HG03342 (cell line): ENCODE measurements around the gene KANK2.
"Not testable (repeated sequence)": the region's sequence is repeated elsewhere in the genome, so short reads cannot be mapped to it uniquely, and the experiment has no call there.

Experiments
- ATAC-seq: cut with Tn5 transposase; IDR thresholded peaks from one replicate; pipeline ENCODE4 v1.9.1; 2021; ENCODE audit warnings: mild to moderate bottlenecking, moderate library complexity; ENCODE audit not compliant: unreplicated experiment

The KANK2 gene

DNA sequence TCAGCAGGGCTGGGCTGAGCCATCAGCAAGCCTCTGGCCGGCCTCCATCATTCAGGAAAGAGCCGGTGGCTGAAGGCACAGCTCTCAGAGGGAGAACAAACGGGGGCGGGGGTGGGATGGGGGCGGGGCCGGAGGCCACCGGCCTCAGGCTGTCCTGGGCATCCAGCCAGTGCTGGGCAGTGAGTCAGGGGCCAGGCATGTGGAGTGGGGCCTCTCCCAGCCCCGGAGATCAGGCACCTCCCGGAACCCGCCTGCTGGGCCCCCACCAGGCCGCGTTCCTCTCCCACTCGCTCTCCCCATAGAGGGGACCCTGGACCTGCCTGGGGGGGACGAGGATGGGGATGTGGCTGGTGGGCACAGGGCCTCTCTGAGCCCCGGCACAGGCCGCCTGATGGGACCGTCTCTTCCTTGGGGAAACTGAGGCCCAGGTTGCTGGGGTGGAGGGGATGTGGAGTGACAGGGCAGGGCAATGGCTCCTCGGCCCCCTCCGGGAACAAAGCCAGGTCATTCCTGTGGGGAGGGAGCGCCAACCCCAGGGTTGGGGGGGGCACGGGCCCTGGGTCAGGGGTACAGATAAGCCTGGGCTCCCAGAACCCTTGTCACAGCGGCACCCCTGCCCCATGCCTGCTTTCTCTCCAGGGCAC lies 54.7 kb downstream of the KANK2 start:
- ATAC-seq: no peak

DNA sequence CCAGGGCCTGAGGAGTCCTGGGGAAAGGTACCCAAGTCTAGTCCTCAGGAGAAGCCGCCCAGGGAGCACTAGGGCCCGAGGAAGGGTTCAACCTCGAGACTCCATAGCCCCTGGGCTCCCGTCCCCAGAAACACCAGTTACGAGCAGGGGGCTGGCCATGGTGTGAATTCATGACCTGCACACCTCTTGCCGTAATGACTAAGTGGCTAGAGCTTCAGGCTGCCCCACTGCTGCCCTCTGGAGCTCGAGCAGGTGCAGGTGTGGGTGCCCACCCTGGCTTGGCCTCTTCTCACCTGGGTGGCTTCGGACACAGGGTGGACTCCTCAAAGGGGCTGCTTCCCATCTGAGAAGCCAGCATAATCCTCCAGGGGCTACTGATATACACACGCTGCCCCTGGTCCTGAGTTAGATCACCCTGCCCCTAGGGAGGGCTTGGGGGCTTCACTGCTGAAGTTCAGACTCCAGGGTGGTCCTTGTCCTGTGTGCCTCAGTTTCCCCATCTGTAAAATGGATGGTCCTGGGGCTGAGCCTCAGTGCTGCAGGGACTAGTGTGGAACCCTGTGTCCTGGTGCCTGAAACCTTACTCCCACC lies 55.3 kb downstream of the KANK2 start:
- ATAC-seq: no peak

DNA sequence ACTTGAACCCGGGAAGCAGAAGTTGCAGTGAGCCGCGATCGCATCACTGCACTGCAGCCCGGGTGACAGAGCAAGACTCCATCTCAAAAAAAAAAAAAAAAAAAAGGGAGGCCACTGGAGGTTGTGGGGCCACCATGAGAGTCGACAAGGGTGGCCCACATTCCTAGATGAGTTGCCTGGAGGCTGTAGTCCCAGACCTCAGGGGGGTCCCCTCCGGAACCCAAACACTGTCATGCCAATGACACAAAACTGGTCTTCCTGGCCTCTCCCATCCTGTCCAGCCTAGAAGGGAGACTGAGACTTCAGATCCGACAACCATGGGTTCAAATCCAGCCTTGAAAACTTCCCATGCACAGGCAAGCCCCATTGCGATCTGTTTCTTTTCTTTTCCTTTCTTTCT lies 56.4 kb downstream of the KANK2 start:
- no peak for ATAC-seq

DNA sequence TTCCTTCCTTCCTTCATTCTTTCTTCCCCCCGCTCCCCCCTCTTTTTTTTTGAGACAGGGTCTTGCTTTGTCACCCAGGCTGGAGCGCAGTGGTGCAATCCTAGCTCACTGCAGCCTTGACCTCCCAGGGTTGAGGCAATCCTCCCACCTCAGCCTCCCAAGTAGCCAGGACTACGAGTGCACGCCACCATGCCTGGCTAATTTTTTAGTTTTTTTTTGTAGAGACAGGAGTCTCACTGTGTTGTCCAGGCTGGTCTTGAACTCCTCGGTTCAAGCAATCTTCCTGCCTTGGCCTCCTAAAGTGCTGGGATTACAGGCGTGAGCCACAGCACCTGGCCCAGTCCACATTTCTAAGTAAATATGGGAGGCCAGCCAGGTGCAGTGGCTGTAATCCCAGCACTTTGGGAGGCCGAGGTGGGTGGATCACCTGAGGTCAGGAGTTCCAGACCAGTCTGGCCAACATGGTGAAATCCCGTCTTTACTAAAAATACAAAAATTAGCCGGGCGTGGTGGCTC lies 57.3 kb downstream of the KANK2 start:
- not testable (repeated sequence) for ATAC-seq

DNA sequence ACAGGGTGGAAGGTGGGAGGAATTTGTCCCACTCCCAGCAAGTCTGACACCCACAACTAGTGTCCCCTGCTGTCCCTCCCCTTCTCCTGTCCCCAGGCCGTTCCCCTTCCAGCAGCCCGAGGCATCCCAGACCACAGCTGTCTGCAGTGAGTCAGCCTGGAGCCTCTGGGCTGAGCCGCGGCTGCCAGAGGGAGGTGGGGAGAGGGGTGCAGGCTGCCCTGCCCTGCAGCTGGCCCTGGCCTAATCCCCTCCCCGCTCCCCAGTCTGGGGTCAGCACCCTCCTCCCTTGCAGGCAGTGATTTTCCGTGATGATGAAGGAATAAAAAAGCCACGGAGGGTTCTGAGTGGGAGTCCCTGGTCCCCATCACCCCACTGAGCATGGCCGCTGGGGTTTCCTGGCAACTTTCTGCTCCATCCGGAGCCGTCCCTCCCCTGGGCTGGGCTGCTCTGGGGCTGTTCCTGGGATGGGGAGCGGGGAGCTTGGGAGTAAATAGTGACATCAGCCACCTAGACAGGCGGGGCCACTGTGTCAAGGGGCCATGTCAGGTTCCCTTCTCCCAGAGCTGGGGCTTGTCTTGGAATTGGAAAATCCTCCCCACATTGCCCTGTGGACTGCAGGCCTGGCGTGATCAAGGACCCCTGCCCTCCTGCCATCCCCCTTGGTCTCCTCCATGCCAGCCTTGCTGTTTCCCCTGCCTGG lies 58.6 kb downstream of the KANK2 start:
- ATAC-seq: no peak

DNA sequence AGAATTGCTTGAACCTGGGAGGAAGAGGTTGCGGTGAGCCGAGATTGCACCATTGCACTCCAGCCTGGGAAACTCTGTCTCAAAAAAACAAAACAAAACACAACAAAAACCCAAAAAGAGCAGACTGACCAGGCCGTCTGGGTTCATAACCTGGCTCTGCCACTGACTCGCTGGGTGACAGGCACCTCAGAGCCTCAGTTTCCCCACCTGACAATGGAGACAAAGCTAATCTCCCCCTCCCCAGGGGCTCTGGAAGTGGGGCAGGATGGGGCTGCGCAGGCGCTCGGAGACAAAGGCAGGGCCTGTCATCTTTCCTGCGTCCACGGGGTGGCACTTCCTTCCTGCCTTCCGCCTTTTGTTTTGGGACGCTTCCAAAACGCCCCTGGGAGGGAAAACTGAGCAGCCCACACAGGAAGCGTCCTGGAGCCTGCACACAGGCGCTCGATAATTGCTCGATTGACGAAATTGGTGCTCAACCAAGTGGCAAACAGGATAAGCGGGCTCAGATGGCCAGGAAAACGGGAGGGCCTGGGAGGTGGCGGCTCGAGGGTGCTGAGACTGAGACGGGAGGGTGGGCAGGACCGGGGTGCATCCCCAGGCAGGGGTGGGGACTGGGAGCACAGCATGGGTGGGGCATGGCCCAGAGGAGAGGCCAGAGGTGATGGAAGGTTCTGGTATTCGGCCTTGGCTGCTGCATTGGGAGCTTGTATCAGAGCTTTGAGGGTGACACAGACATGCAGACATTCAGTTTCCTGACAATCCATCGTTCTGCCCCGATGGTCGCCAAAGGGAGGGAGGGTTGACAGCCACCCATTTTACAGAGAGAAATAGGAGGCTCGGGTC lies 59.6 kb downstream of the KANK2 start:
- no peak for ATAC-seq

DNA sequence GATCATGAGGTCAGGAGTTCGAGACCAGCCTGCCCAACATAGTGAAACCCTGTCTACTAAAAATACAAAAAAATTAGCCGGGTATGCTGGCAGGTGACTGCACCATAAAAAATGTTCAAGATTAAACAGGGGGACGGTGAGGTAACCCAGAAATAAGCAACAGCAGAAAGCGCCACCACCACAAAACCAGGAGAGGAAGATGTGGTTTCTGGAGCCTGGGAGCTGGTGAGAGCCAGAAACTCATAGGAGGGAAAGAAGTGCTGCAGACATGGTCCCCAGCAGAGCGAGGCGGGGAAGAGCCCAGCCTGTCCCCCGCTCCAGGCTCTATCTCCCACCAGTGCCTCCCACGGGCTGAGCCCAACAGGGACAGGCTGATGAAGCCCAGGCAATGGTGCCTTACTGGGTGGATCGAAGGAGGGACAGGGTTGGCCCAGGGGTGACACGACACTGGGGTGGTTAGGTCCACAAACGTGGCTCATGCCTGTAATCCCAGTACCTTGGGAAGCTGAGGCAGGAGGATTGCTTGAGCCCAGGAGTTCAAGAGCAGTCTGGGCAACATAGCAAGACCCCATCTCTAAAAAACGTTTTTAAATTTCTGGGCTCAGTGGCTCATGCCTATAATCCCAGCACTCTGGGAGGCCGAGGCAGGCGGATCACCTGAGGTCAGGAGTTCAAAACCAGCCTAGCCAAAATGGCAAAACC lies 60.8 kb downstream of the KANK2 start:
- ATAC-seq: no peak

DNA sequence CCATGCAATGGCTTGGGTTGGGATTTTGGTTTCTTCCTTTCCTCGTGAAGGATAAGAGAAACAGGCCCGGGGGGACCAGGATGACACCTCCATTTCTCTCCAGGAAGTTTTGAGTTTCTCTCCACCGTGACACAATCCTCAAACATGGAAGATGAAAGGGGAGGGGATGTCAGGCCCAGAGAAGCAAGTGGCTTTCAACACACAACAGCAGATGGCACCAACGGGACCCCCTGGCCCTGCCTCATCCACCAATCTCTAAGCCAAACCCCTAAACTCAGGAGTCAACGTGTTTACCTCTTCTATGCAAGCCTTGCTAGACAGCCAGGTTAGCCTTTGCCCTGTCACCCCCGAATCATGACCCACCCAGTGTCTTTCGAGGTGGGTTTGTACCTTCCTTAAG lies 65.9 kb downstream of the KANK2 start:
- no peak for ATAC-seq

DNA sequence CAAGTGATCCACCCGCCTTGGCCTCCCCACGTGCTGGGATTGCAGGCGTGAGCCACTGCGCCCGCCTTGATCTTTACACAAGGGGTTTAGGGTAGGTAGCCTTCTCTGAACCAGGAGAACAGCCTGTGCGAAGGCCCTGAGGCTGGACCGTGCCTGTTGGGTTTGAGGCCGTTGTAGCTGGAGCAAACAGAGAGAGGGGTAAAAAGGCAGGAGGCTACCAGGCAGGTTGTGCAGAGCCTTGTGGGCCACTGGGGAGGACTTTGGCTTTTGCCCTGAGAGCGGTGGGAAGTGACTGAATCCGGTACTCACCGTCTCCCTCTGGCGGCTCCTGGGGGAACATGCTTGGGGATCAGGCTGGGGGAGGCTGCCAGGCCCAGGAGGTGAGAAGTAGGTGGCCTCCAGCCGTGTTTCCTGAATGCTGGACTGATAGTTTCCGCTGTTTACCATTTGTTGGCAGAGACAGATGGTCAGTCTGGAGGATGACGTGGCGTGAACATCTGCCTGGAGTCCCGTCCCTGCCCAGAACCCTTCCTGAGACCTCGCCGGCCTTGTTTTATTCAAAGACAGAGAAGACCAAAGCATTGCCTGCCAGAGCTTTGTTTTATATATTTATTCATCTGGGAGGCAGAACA lies 66.4 kb downstream of the KANK2 start:
- no peak for ATAC-seq

DNA sequence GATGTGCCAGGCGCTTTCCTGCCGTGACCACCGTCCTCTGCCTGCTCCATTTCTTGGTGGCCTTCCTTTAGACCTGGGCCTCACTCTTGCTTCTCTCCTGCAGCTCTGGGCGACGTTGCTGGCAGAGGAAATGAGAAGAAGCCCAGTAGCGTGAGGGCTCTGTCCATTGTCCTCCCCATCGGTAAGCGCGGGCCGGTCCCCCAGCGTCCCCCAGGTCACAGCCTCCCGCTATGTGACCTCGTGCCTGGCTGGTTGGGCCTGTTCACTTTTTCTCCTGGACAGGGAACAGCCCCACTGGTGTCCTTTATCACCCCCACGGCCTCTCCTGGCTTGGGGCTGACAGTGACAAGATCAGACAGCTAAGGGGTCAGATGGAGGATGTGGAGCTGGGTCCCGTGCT lies 69.4 kb downstream of the KANK2 start:
- ATAC-seq: no peak

DNA sequence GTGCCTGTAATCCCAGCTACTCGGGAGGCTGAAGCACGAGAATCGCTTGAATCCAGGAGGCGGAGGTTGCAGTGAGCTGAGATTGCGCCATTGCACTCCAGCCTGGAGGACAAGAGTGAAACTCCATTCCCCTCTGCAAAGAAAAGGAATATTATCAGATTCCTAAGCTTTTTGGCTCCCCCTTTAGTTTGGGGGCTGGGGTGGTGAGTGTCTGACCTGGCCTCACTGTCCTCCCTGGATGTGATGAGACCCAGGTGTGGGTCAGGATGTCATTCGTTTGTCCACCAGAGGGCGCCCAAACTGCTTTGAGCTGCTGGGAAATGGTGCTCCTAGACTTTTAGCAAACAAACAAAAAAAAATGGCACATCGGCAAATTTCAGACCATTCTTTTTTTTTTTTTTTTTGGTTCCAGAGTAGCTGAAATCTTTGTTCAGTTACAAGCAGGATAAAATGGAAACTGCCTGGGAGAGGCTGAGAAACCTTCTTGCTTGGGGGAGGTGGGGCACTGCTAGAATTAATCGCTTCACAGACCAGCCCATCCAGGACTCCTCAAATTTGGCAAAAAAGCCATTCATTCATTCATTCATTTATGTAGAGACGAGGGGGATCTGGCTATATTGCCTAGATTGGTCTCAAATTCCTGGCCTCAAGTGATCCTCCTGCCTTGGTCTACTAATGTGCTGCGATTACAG lies 71.2 kb downstream of the KANK2 start:
- no peak for ATAC-seq

DNA sequence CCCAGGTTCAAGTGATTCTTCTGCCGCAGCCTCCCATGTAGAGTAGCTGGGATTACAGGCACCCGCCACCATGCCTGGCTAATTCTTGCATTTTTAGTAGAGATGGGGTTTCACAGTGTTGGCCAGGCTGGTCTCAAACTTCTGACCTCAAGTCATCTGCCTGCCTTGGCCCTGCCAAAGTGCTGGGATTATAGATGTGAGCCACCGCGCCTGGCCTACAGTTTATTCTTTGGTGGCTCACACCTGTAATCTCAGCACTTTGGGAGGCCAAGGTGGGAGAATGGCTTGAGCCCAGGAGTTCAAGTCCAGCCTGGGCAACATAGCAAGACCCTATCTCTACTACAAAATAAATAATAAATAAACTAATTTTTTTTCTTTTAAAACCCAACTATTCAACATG lies 73.2 kb downstream of the KANK2 start:
- ATAC-seq: not testable (repeated sequence)

DNA sequence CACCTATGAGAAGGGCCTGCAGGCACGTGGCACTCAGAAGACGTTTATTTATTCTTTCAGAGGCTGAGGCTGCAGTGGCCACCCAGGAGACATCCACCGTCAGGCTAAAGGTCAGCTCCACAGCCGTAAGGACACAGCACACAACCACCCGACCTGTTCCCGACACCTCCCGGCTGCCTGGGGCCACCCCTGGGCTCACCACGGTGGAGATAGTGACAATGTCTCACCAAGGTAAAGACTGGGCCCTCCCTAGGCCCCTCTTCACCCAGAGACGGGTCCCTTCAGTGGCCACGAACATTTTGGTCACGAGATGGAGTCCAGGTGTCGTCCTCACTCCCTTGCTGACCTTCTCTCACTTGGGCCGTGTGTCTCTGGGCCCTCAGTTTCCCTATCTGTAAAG lies 74.2 kb downstream of the KANK2 start:
- ATAC-seq: no peak

DNA sequence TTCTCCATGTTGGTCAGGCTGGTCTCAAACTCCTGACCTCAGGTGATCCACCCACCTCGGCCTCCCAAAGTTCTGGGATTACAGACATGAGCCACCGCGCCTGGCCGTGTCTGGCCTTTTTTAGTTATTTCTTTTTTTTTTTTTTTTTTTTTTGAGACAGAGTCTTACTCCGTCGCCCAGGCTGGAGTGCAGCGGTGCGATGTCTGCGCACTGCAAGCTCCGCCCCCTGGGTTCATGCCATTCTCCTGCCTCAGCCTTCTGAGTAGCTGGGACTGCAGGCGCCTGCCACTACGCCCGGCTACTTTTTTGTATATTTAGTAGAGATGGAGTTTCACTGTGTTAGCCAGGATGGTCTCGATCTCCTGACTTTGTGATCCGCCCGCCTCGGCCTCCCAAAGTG lies 75.4 kb downstream of the KANK2 start:
- not testable (repeated sequence) for ATAC-seq

DNA sequence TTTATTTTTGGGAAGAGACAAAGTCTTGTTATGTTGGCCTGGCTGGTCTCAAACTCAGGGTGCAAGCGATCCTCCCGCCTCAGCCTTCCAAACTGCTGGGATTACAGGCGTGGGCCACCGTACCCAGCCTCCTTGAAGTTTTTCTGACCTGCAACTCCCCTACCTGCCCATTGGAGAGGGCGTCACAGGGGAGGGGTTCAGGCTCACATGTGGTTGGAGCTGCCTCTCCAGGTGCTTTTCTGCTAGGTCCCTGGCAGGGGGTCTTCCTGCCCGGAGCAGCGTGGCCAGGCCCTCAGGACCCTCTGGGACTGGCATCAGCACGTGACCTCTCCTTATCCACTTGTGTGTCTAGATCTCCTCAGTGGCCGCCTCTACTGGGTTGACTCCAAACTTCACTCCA lies 80.8 kb downstream of the KANK2 start:
- ATAC-seq: no peak

DNA sequence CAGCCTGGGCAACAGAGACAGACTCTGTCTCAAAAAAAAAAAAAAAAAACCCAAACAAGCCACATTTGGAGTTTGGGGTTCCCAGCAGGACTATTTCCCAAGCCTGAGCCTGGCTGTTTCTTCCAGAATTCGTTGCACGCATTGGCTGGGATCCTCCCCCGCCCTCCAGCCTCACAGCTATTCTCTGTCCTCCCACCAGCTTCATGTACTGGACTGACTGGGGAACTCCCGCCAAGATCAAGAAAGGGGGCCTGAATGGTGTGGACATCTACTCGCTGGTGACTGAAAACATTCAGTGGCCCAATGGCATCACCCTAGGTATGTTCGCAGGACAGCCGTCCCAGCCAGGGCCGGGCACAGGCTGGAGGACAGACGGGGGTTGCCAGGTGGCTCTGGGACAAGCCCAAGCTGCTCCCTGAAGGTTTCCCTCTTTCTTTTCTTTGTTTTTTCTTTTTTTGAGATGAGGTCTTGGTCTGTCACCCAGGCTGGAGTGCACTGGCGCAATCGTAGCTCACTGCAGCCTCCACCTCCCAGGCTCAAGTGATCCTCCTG lies 81.4 kb downstream of the KANK2 start:
- ATAC-seq: no peak

DNA sequence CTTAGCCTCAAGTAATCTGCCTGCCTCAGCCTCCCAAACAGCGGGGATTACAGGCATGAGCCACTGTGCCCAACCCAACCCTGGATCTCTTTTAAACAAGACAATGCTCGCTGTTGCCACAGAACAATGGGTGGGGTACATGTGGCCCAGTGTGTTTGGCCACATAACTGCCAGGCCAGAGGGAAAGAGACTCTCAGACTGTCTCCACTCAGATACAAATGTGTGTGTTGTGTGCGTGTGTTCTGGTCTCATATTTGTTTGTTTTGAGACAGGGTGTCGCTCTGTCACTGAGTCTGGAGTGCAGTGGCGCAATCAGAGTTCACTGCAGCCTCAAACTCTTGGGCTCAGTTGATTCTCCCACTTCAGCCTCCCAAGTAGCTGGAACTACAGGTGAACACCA lies 82.3 kb downstream of the KANK2 start:
- ATAC-seq: no peak
